Neural progenitor cell (in vitro differentiated cells): ENCODE results near the gene TBCD.

Source experiments
- EZH2 ChIP-seq: fragments of 200-600 bp; sonication (generic); IDR thresholded peaks from 2 replicates; pipeline ENCODE4 v1.6.1; 2017; ENCODE audit warnings: antibody characterized with exemption, mild to moderate bottlenecking, moderate library complexity
- TF ChIP-seq, protein P1 (sequence below): fragments of 200-600 bp; sonication (generic); IDR thresholded peaks from 2 replicates; pipeline ENCODE4 v1.5.1; 2017; ENCODE audit warnings: antibody characterized with exemption, mild to moderate bottlenecking

DNA sequence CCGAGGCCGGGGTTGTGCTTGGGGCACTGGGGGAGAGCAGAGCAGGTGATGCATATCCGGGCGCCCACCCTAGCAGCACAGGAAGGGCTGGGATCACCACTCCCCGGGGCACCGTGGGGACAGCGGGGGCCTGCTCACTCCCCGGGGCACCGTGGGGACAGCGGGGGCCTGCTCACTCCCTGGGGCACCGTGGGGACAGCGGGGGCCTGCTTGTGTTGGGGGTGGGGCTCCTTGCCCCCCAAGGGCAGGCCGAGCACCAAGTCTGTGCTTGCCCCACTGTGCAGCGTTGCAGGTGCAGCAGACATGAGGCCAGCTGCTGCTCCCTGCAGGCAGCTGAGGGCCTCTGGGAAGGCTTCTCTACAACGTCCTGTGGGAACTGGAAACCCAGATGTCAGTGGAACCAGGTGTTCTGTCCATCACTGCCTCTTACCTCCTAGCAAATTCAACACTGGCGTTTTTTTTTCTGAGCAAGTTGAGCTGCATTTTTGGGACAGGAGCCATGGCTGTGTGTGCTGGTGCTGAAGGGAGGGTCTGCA is 112.9 kb downstream of the TBCD start:
- TF ChIP-seq, protein P1, sequence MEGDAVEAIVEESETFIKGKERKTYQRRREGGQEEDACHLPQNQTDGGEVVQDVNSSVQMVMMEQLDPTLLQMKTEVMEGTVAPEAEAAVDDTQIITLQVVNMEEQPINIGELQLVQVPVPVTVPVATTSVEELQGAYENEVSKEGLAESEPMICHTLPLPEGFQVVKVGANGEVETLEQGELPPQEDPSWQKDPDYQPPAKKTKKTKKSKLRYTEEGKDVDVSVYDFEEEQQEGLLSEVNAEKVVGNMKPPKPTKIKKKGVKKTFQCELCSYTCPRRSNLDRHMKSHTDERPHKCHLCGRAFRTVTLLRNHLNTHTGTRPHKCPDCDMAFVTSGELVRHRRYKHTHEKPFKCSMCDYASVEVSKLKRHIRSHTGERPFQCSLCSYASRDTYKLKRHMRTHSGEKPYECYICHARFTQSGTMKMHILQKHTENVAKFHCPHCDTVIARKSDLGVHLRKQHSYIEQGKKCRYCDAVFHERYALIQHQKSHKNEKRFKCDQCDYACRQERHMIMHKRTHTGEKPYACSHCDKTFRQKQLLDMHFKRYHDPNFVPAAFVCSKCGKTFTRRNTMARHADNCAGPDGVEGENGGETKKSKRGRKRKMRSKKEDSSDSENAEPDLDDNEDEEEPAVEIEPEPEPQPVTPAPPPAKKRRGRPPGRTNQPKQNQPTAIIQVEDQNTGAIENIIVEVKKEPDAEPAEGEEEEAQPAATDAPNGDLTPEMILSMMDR = no peak
- no peak for TF ChIP-seq EZH2
